Keratinocyte (primary cell): ENCODE results near the gene NIPA2. TPM values are rescaled to one million over a fixed set of nuclear protein-coding genes. Genes with fewer than 3 reads are reported as not detected.

Experiments
- DNase-seq: peaks from one replicate; pipeline ENCODE4 v3.0.0-alpha.2; 2011; ENCODE audit warnings: low read depth, missing footprints, low spot score
- FAIRE-seq: peaks from 2 replicates; lab custom pipeline; 2011; peaks lifted over from hg19 to GRCh38; lab: Jason Lieb, UNC
- H2AFZ ChIP-seq: 2 replicates; pipeline ENCODE4 v1.6.0; 2012; ENCODE audit warnings: low read length, control low read depth, inconsistent platforms; ENCODE audit not compliant: control insufficient read depth
- H3K27ac ChIP-seq: 2 replicates; pipeline ENCODE4 v1.5.1; 2011; ENCODE audit warnings: low read length; ENCODE audit not compliant: control insufficient read depth, insufficient read depth
- H3K27me3 ChIP-seq: 3 replicates; pipeline ENCODE4 v1.6.0; 2011; ENCODE audit warnings: low read length; ENCODE audit not compliant: control insufficient read depth, insufficient read depth; ENCODE audit errors: extremely low read depth
- H3K36me3 ChIP-seq, 2 experiments: 2 replicates in 1 of 2; 3 replicates in 1 of 2; pipeline ENCODE4 v1.5.1; 2011; ENCODE audit warnings: low read length in 2 of 2, mild to moderate bottlenecking in 1 of 2; ENCODE audit not compliant: control insufficient read depth in 2 of 2, insufficient read depth in 2 of 2; ENCODE audit errors: extremely low read depth in 1 of 2
- H3K4me1 ChIP-seq: 3 replicates; pipeline ENCODE4 v1.5.1; 2011; ENCODE audit warnings: low read length; ENCODE audit not compliant: control insufficient read depth, insufficient read depth; ENCODE audit errors: extremely low read depth
- H3K4me2 ChIP-seq: 3 replicates; pipeline ENCODE4 v1.6.0; 2011; ENCODE audit warnings: low read depth, low read length; ENCODE audit not compliant: control insufficient read depth, insufficient read depth; ENCODE audit errors: extremely low read depth
- H3K4me3 ChIP-seq, 3 experiments: fragments of 200-600 bp in 1 of 3; sonication (generic) in 1 of 3; 2 replicates in 2 of 3; 3 replicates in 1 of 3; pipeline ENCODE4 v1.5.1; 2011 to 2016; ENCODE audit warnings: low read length in 3 of 3, mild to moderate bottlenecking in 3 of 3, control low read depth in 2 of 3, inconsistent platforms in 1 of 3, low read depth in 1 of 3, mixed read lengths in 1 of 3, mixed run types in 1 of 3, moderate library complexity in 1 of 3; ENCODE audit not compliant: control insufficient read depth in 2 of 3, insufficient read depth in 2 of 3; ENCODE audit errors: extremely low read depth in 1 of 3
- H3K79me2 ChIP-seq: 2 replicates; pipeline ENCODE4 v1.6.0; 2012; ENCODE audit warnings: low read length; ENCODE audit not compliant: control insufficient read depth, insufficient read depth
- H3K9ac ChIP-seq: 3 replicates; pipeline ENCODE4 v1.6.0; 2011; ENCODE audit warnings: low read length; ENCODE audit not compliant: control insufficient read depth, insufficient read depth; ENCODE audit errors: extremely low read depth
- H3K9me1 ChIP-seq: 3 replicates; pipeline ENCODE4 v1.6.0; 2011; ENCODE audit warnings: low read length; ENCODE audit not compliant: control insufficient read depth, insufficient read depth; ENCODE audit errors: extremely low read depth
- H3K9me3 ChIP-seq: 2 replicates; pipeline ENCODE4 v1.5.1; 2012; ENCODE audit warnings: low read depth, low read length; ENCODE audit not compliant: control insufficient read depth
- H4K20me1 ChIP-seq: 3 replicates; pipeline ENCODE4 v1.6.0; 2011; ENCODE audit warnings: low read length; ENCODE audit not compliant: control insufficient read depth, insufficient read depth; ENCODE audit errors: extremely low read depth
- CTCF ChIP-seq, 3 experiments: IDR thresholded peaks in 1 of 3; conservative IDR thresholded peaks in 1 of 3; optimal IDR thresholded peaks in 1 of 3; 2 replicates in 2 of 3; 3 replicates in 1 of 3; pipeline versions ENCODE3 to v1.5.1; 2011; ENCODE audit warnings: low read length in 3 of 3, mild to moderate bottlenecking in 3 of 3, moderate library complexity in 2 of 3, control low read depth in 1 of 3, inconsistent platforms in 1 of 3; ENCODE audit not compliant: insufficient read depth in 2 of 3; ENCODE audit errors: extremely low read depth in 1 of 3
- EZH2 ChIP-seq: IDR thresholded peaks from one replicate; pipeline ENCODE4 v1.6.1; 2012; ENCODE audit warnings: inconsistent platforms, mild to moderate bottlenecking, low read length, moderate library complexity
- dilution Hi-C: fragments of 300-500 bp; cut with MboI; formaldehyde crosslinking; loops from one replicate; pipeline ENCODE4 v1.7.0; 2020; ENCODE audit warnings: low sequenced_read_pairs; ENCODE audit not compliant: extremely low pct_ligation_motif_present
- polyA plus RNA-seq, 5 experiments: library from polyadenylated mRNA; depleted of rRNA in 3 of 5; stranded (reverse) in 3 of 5; stranded (forward) in 1 of 5; unstranded in 1 of 5; fragments of >200 nt; gene quantifications; 1 replicate in 1 of 5; 2 replicates in 3 of 5; 3 replicates in 1 of 5; pipeline versions ENCODE4 v1.2.1 to v1.2.3, GENCODE V29; 2011 to 2012; ENCODE audit warnings: missing spikeins in 2 of 5, low read depth in 1 of 5, low replicate concordance in 1 of 5

The NIPA2 gene
- polyA plus RNA-seq, 1 donor (not counting 4 experiments of a cell fraction or from before 2014, with no cell fraction given), result 81.2 TPM

- Histone ChIP-seq H3K9me1 (no peaks in the 10 kb centered on the region), H4K20me1 (no peaks in the 10 kb centered on the region), H3K9ac (no peak overlapping the region), H3K27me3 (no peaks in the 10 kb centered on the region), H2AFZ (no peak overlapping the region), H3K4me2 (no peak overlapping the region), H3K27ac (no peak overlapping the region), H3K36me3 (peaks cover 31 to 41% of the 10 kb centered on the region in 2 experiments), H3K79me2 (no peaks in the 10 kb centered on the region), H3K4me3 (no peak overlapping the region), H3K4me1 (no peaks in the 10 kb centered on the region), H3K9me3 (no peaks in the 10 kb centered on the region)
- no peak for FAIRE-seq
- no peak for TF ChIP-seq EZH2
- dilution Hi-C loops, result no loop called here
- DNase-seq, result no peak
These were observed 34.7 kb downstream of the NIPA2 start for GRCh38 chr15:22872936-22873701.

DNA sequence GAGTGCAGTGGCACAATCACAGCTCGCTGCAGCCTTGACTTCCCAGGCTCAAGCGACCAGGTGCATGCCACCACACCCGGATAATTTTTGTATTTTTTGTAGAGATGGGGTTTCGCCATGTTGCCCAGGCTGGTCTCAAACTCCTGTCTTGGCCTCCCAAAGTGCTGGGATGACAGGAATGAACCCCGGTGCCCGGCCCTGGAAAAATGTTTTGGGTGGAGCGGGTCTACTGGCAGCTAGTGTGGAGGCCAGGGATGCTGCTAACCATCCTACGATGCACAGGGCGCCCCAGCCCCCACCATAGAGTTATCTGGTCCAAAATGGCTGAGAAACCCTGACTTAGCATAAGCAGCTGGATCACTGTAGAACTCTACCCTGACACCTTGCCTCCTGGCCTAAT is 35.4 kb downstream of the NIPA2 start:
- TF ChIP-seq CTCF (optimal IDR thresholded peaks at IDR 0.05 in 1 of 3, IDR thresholded peaks at IDR 0.05 in 1 of 3, conservative IDR thresholded peaks at IDR 0.05 in 1 of 3; ENCODE audit: extremely low read depth in 1 of 3, insufficient read depth in 2 of 3, low read length in 3 of 3), result no peak
- no peak for TF ChIP-seq EZH2
- Histone ChIP-seq H3K79me2 (no peaks in the 10 kb centered on the region), H3K27me3 (no peaks in the 10 kb centered on the region), H3K4me3 (no peak overlapping the region), H3K4me1 (no peaks in the 10 kb centered on the region), H3K9ac (no peak overlapping the region), H2AFZ (no peak overlapping the region), H3K9me1 (no peaks in the 10 kb centered on the region), H3K36me3 (peaks cover 24 to 41% of the 10 kb centered on the region in 2 experiments), H3K27ac (no peak overlapping the region), H4K20me1 (no peaks in the 10 kb centered on the region), H3K9me3 (no peaks in the 10 kb centered on the region), H3K4me2 (no peak overlapping the region)
- dilution Hi-C loops, result no loop called here
- FAIRE-seq (no peak), DNase-seq (no peak)
